Stomach (tissue), 9 donors: ENCODE results near the gene UBAC2. TPM values are rescaled to one million over a fixed set of nuclear protein-coding genes. Genes with fewer than 3 reads are reported as not detected.

Experiments
- DNase-seq, 2 donors: peaks; one replicate each; pipeline versions ENCODE4 v3.0.0 to v3.0.0-alpha.2; 2013 to 2019
- H3K27ac ChIP-seq, 5 donors: fragments of 200-600 bp in 4 of 5; sonication (generic) in 4 of 5; one replicate each; pipeline ENCODE4 v1.5.1; 2013 to 2019; ENCODE audit warnings: mild to moderate bottlenecking in 1 of 5, moderate library complexity in 1 of 5
- H3K27me3 ChIP-seq, 3 donors: fragments of 200-600 bp; sonication (generic); one replicate each; pipeline ENCODE4 v1.5.1; 2017 to 2019; ENCODE audit warnings: mixed run types in 1 of 3
- H3K36me3 ChIP-seq, 4 donors: fragments of 200-600 bp; sonication (generic); 1 replicate in 3 of 4; 2 replicates in 1 of 4; pipeline ENCODE4 v1.5.1; 2016 to 2019
- H3K4me1 ChIP-seq, 4 donors: fragments of 200-600 bp; sonication (generic); one replicate each; pipeline ENCODE4 v1.5.1; 2016 to 2019
- H3K4me3 ChIP-seq, 4 donors: fragments of 200-600 bp; sonication (generic) in 3 of 4; one replicate each; pipeline ENCODE4 v1.5.1; 2016 to 2019; ENCODE audit warnings: mild to moderate bottlenecking in 1 of 4
- H3K9me3 ChIP-seq, 4 donors: fragments of 200-600 bp; sonication (generic); one replicate each; pipeline ENCODE4 v1.5.1; 2016 to 2019
- EP300 ChIP-seq: sonication (generic); formaldehyde crosslinking; IDR thresholded peaks from one replicate; pipeline ENCODE4 v1.6.1; 2017; ENCODE audit warnings: antibody characterized with exemption
- POLR2A ChIP-seq, 4 donors: fragments of 450-650 bp; IDR thresholded peaks; one replicate each; pipeline ENCODE4 v1.6.1; 2016; ENCODE audit warnings: antibody characterized with exemption in 4 of 4, control low read depth in 2 of 4, mild to moderate bottlenecking in 1 of 4, moderate library complexity in 1 of 4
- POLR2AphosphoS5 ChIP-seq, 3 donors: sonication (generic); formaldehyde crosslinking; IDR thresholded peaks; one replicate each; pipeline ENCODE4 v1.6.1; 2016; ENCODE audit warnings: antibody characterized with exemption in 3 of 3
- WGBS, 5 donors: extraction: QIAGEN DNeasy Blood & Tissue Kit in 3 of 5; methylation state at CpG; one replicate each; pipeline versions ENCODE4 v1.1.5 to v1.1.7; 2013 to 2018; 5-methylcytosine and 5-hydroxymethylcytosine counted together
- intact Hi-C: fragments of 100-400 bp; cut with DNase I; formaldehyde crosslinking; loops from one replicate; pipeline ENCODE4 v1.15.1; 2023; ENCODE audit warnings: low total_unique reads
- polyA plus RNA-seq, 3 donors: library from polyadenylated mRNA; stranded (reverse); fragments of 200-250 nt; gene quantifications; one replicate each; pipeline ENCODE4 v1.2.3, GENCODE V29; 2013
- total RNA-seq, 5 donors: library from RNA; depleted of rRNA; stranded (reverse); fragments of >200 nt; gene quantifications; one replicate each; pipeline versions ENCODE4 v1.1.0 to v1.2.3, GENCODE V29; 2014 to 2016
- TF ChIP-seq, protein P1 (sequence below), 7 experiments: fragments of 450-650 bp in 4 of 7; fragments of 200-600 bp in 3 of 7; sonication (generic) in 3 of 7; IDR thresholded peaks; one replicate each; pipeline ENCODE4 v1.5.1; 2016 to 2019; ENCODE audit warnings: antibody characterized with exemption in 7 of 7, control low read depth in 2 of 7, mild to moderate bottlenecking in 1 of 7
- donor health status: healthy with polysubstance abuse.
- donor health status: Bipolar disorder and iron deficiency.
- donor health status: healthy.

Gene UBAC2
- total and polyA plus RNA-seq, 8 donors, result 18.1 to 68.8 (median 40.1) TPM

DNA sequence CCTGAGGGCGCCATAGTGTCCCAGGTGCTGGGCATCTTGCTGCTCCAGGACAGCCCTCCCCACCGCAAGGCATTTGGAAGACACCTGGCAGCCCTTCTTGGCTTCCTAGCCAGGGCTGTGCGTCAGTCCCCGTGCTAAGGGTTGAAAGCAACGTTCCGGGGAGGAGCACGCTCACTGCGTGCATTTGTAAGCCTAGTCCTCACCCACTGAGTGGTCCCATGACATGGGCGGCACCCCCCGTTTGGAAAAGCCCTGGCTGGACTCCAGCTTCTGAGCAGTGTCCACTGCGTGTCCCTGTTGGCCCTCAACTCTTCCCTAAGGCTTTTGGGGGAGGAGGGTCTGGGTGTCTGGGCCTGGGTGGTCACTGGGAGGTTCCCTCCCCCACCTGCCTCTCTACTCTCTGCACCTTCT lies 182.9 kb downstream of the UBAC2 start:
- DNase-seq, result no peak
- Histone ChIP-seq H3K4me1 (peaks cover 0 to 12% (median 0%) of the 10 kb centered on the region in 4 donors), H3K36me3 (peaks cover 3 to 51% (median 39%) of the 10 kb centered on the region in 4 donors), H3K4me3 (no peak overlapping the region), H3K27me3 (no peaks in the 10 kb centered on the region), H3K9me3 (no peaks in the 10 kb centered on the region), H3K27ac (no peak overlapping the region)
- 89 to 97% (median 93%) methylated on average over 11 of the region's 11 CpGs for WGBS, 5 donors
- intact Hi-C loops, result no loop called here
- TF ChIP-seq EP300 (no peak), POLR2A (IDR thresholded peaks at IDR 0.05) (no peak), POLR2AphosphoS5 (IDR thresholded peaks at IDR 0.05) (no peak)
- TF ChIP-seq, protein P1, sequence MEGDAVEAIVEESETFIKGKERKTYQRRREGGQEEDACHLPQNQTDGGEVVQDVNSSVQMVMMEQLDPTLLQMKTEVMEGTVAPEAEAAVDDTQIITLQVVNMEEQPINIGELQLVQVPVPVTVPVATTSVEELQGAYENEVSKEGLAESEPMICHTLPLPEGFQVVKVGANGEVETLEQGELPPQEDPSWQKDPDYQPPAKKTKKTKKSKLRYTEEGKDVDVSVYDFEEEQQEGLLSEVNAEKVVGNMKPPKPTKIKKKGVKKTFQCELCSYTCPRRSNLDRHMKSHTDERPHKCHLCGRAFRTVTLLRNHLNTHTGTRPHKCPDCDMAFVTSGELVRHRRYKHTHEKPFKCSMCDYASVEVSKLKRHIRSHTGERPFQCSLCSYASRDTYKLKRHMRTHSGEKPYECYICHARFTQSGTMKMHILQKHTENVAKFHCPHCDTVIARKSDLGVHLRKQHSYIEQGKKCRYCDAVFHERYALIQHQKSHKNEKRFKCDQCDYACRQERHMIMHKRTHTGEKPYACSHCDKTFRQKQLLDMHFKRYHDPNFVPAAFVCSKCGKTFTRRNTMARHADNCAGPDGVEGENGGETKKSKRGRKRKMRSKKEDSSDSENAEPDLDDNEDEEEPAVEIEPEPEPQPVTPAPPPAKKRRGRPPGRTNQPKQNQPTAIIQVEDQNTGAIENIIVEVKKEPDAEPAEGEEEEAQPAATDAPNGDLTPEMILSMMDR (IDR thresholded peaks at IDR 0.05), result no peak

DNA sequence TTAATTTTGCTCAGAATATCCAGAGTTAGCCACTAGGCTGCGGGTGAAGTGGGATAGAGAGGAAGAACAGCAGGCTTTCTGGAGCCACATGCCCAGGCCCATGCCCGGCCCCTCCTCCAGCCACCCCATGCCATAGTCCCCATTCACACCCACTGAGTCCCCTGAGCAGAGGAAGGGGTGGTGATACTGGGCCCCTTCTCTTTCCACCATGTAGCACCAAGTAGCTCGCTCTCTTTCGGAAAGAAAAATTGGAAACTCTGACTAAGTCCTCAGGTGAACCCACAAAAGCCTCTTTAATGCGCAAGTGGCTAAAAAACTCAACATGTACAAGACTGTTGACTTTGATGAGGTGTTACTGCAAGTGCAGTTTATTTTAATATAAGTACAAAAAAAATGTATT lies 183.3 kb downstream of the UBAC2 start:
- intact Hi-C loops, result no loop called here
- H3K4me1 ChIP-seq, result peaks cover 0 to 12% (median 0%) of the 10 kb centered on the region in 4 donors
- no peak for TF ChIP-seq POLR2AphosphoS5 (IDR thresholded peaks at IDR 0.05)
- TF ChIP-seq POLR2A (IDR thresholded peaks at IDR 0.05), result no peak
- TF ChIP-seq, protein P1 (IDR thresholded peaks at IDR 0.05), result no peak
- no peak for TF ChIP-seq EP300
- WGBS, 5 donors, result 92 to 95% (median 94%) methylated on average over 5 of the region's 5 CpGs
- H3K27ac ChIP-seq, result no peak overlapping the region
- no peak overlapping the region for H3K4me3 ChIP-seq
- no peaks in the 10 kb centered on the region for H3K9me3 ChIP-seq
- DNase-seq, result no peak
- no peaks in the 10 kb centered on the region for H3K27me3 ChIP-seq
- H3K36me3 ChIP-seq, result peaks cover 3 to 50% (median 39%) of the 10 kb centered on the region in 4 donors

DNA sequence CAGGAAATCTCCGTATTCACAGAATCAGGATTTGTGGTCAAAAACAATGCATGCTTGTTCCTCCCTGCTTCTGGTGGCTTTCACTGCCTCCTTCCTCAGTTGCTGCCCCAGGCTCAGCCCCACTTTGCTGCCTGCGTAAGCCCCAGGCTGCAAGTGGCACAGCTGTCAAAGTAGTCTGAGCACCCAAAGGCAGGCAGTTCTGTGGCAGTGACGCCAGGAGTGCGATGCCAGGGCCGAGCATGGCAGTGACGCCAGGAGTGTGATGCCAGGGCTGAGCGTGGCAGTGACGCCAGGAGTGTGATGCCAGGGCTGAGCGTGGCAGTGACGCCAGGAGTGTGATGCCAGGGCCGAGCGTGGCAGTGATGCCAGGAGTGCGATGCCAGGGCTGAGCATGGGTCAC lies 183.8 kb downstream of the UBAC2 start:
- Histone ChIP-seq H3K4me3 (no peak overlapping the region), H3K36me3 (peaks cover 3 to 45% (median 39%) of the 10 kb centered on the region in 4 donors), H3K27me3 (no peaks in the 10 kb centered on the region), H3K27ac (no peak overlapping the region), H3K9me3 (no peaks in the 10 kb centered on the region), H3K4me1 (peaks cover 0 to 12% (median 0%) of the 10 kb centered on the region in 4 donors)
- WGBS, 5 donors, result 86 to 94% (median 92%) methylated on average over 13 of the region's 13 CpGs
- DNase-seq, result peak in 1 of 2 donors; percentile 43
- intact Hi-C loops, result no loop called here
- TF ChIP-seq EP300, result no peak
- TF ChIP-seq, protein P1 (IDR thresholded peaks at IDR 0.05), result no peak
- no peak for TF ChIP-seq POLR2A (IDR thresholded peaks at IDR 0.05)
- no peak for TF ChIP-seq POLR2AphosphoS5 (IDR thresholded peaks at IDR 0.05)

DNA sequence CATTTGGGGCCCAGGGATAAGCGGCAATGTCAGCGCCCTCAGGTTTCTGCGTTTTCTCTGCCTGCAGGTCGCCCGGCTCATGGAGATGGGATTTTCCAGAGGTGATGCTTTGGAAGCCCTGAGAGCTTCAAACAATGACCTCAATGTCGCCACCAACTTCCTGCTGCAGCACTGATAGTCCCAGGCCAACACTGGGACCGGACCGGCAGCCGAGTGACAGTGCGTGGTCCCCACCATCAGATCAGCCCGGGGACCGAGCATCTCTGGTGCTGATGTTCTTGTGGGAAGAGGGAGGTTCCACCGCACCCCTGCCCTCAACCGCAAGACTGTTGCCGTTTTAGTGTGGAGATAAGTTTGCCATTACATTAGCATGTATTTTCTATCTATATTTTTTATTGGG lies 184.5 kb downstream of the UBAC2 start:
- Histone ChIP-seq H3K4me3 (no peak overlapping the region), H3K4me1 (peaks cover 0 to 12% (median 0%) of the 10 kb centered on the region in 4 donors), H3K27ac (no peak overlapping the region), H3K9me3 (no peaks in the 10 kb centered on the region), H3K36me3 (peaks cover 3 to 44% (median 36%) of the 10 kb centered on the region in 4 donors), H3K27me3 (no peaks in the 10 kb centered on the region)
- no peak for DNase-seq
- TF ChIP-seq POLR2AphosphoS5 (IDR thresholded peaks at IDR 0.05) (no peak), POLR2A (IDR thresholded peaks at IDR 0.05) (no peak), EP300 (no peak)
- TF ChIP-seq, protein P1 (IDR thresholded peaks at IDR 0.05), result no peak
- intact Hi-C loops, result no loop called here
- 93 to 98% (median 95%) methylated on average over 15 of the region's 15 CpGs for WGBS, 5 donors
